ENCODE data around the gene GSTT2. TPM values are rescaled to one million over a fixed set of nuclear protein-coding genes. Genes with fewer than 3 reads are reported as not detected.

Gene GSTT2
- polyA plus RNA-seq, 2 of the 4 experiments (the other 2 are of a cell fraction) = 0.14 TPM; not detected in 1

DNA sequence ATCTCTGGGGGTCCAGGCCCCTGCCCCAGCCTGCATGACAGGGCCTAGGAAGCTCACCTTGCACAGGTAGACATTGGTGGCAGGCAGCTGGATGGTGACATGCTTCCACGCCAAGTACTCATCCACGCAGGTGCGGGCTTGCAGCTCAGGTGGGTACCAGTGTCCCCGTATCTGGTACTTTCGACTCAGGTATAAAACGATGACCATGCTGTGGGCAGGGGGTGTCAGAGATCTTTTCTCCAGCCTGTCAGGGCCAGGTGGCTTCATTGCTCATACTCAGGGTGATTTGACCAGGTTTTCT is 26.9 kb downstream of the GSTT2 start:
- ChIA-PET CTCF (no interaction called here), POLR2A (no interaction called here)
- H3K4me3 ChIP-seq = no peak overlapping the region
- TF ChIP-seq, protein P1, sequence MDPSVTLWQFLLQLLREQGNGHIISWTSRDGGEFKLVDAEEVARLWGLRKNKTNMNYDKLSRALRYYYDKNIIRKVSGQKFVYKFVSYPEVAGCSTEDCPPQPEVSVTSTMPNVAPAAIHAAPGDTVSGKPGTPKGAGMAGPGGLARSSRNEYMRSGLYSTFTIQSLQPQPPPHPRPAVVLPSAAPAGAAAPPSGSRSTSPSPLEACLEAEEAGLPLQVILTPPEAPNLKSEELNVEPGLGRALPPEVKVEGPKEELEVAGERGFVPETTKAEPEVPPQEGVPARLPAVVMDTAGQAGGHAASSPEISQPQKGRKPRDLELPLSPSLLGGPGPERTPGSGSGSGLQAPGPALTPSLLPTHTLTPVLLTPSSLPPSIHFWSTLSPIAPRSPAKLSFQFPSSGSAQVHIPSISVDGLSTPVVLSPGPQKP (IDR thresholded peaks at IDR 0.05; ENCODE audit: low read depth, low read length) = no peak
- TF ChIP-seq ZNF302 (CRISPR knock-in tag; IDR thresholded peaks at IDR 0.05) (no peak), KDM1A (IDR thresholded peaks at IDR 0.05; ENCODE audit: low read depth) (no peak), SREBF2 (IDR thresholded peaks at IDR 0.05) (no peak), FOXS1 (CRISPR knock-in tag; IDR thresholded peaks at IDR 0.05) (no peak)
- no peaks in the 10 kb centered on the region for H3K9me3 ChIP-seq
- ATAC-seq = no peak
- H3K4me1 ChIP-seq = no peaks in the 10 kb centered on the region
- H3K4me2 ChIP-seq = no peak overlapping the region
- no peak for FAIRE-seq
- WGBS (ENCODE audit: missing lambda C conversion rate) = no CpG with 5 or more reads among the region's 6 CpGs
- no peak overlapping the region for H3K27ac ChIP-seq
- DNase-seq (ENCODE audit: low read depth in 1 of 2, low spot score in 1 of 2) = no peak

DNA sequence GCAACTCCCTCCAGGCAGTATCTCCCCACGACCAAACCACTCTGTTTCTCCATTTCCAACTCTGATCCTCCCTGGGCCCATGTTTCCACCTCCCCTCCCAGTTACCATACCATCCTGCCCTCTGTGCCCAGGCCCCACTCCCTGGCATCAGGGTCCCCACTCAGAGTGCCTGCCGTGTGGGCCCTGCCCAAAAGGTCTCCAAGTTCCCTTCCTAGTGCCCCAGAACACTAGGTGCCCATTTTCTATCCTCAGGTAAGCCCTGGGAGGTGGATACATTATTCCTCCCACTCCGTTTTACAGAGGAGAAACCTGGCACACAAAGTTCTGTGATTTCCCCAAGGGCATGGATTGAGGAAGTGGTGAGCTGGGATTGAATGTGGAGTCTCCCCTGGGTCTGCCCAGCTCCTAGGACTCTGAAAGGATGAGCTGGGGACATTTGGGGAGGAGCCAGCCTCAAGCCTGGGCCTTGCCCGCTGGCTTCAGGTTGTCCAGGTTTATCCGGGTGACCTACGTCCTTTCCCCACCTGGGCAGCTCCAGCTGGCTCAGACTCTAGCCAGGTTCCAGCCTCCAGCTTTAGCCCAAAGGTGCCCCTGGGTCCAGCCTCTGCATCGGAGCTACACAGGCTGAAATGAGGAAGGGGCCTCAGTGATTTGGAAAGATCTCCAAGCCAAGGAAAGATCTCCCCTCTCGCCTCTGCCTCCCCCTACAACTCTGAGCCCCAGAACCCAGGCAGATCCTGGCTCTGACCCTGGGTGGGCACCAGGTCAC is 27.5 kb downstream of the GSTT2 start:
- 47% methylated on average over 5 of the region's 8 CpGs for WGBS (ENCODE audit: missing lambda C conversion rate)
- Histone ChIP-seq H3K4me2 (no peak overlapping the region), H3K9me3 (no peaks in the 10 kb centered on the region), H3K4me3 (no peak overlapping the region), H3K4me1 (peaks cover 2% of the 10 kb centered on the region; the same call in 2 of the 3 replicates), H3K27ac (no peak overlapping the region)
- ChIA-PET CTCF (interaction anchor here (1.3 kb wide), 2 partner anchors 23 to 182 kb away, joined by 4 to 5 read pairs; no protein-coding TSS in a partner anchor), POLR2A (no interaction called here)
- DNase-seq (ENCODE audit: low read depth in 1 of 2, low spot score in 1 of 2) = no peak
- TF ChIP-seq GATA3 (IDR thresholded peaks at IDR 0.05; ENCODE audit: borderline replicate concordance) (no peak), TFCP2L1 (CRISPR knock-in tag; IDR thresholded peaks at IDR 0.05) (no peak)
- TF ChIP-seq, protein P2, sequence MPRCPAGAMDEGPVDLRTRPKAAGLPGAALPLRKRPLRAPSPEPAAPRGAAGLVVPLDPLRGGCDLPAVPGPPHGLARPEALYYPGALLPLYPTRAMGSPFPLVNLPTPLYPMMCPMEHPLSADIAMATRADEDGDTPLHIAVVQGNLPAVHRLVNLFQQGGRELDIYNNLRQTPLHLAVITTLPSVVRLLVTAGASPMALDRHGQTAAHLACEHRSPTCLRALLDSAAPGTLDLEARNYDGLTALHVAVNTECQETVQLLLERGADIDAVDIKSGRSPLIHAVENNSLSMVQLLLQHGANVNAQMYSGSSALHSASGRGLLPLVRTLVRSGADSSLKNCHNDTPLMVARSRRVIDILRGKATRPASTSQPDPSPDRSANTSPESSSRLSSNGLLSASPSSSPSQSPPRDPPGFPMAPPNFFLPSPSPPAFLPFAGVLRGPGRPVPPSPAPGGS (IDR thresholded peaks at IDR 0.05) = no peak
- ATAC-seq = no peak
- FAIRE-seq = no peak

DNA sequence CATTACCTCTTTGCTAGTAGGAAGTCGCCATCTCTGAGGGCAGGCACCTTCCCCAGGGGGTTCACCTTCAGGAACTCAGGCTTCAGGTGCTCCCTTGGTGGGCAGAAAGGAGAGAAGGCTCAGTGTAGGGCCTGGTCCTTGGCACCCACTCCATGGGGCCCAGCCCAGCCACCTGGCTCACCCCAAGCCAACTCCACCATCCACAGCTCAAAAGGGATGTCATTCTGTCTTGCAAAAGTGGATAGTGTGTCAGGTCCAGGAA is 28.0 kb downstream of the GSTT2 start:
- H3K4me1 ChIP-seq = peaks cover 4% of the 10 kb centered on the region; the same call in 2 of the 3 replicates
- H3K4me3 ChIP-seq = no peak overlapping the region
- no peak for TF ChIP-seq HEYL (CRISPR knock-in tag; IDR thresholded peaks at IDR 0.05)
- TF ChIP-seq NPAS2 (CRISPR knock-in tag; IDR thresholded peaks at IDR 0.05; ENCODE audit: borderline replicate concordance) = no peak
- TF ChIP-seq NR3C1 (IDR thresholded peaks at IDR 0.05) = no peak
- no peak for TF ChIP-seq MAFK (IDR thresholded peaks at IDR 0.05; ENCODE audit: partially characterized antibody)
- no peak for TF ChIP-seq PHF8 (IDR thresholded peaks at IDR 0.05; ENCODE audit: borderline replicate concordance, low read depth)
- TF ChIP-seq CHD4 (IDR thresholded peaks at IDR 0.05; ENCODE audit: borderline replicate concordance) = no peak
- TF ChIP-seq, protein P3, sequence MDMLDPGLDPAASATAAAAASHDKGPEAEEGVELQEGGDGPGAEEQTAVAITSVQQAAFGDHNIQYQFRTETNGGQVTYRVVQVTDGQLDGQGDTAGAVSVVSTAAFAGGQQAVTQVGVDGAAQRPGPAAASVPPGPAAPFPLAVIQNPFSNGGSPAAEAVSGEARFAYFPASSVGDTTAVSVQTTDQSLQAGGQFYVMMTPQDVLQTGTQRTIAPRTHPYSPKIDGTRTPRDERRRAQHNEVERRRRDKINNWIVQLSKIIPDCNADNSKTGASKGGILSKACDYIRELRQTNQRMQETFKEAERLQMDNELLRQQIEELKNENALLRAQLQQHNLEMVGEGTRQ (IDR thresholded peaks at IDR 0.05) = no peak
- TF ChIP-seq, protein P1 (IDR thresholded peaks at IDR 0.05; ENCODE audit: low read depth, low read length) = no peak
- no peak for TF ChIP-seq NFE2L2 (conservative IDR thresholded peaks at IDR 0.05; ENCODE audit: low read length)
- no peak for TF ChIP-seq GATA3 (IDR thresholded peaks at IDR 0.05; ENCODE audit: borderline replicate concordance)
- TF ChIP-seq HOXB13 (CRISPR knock-in tag; IDR thresholded peaks at IDR 0.05; ENCODE audit: low read depth) = no peak
- TF ChIP-seq MAZ (IDR thresholded peaks at IDR 0.05; ENCODE audit: borderline replicate concordance, low read depth, low read length) = no peak
- TF ChIP-seq, protein P2 (IDR thresholded peaks at IDR 0.05) = no peak
- no peaks in the 10 kb centered on the region for H3K9me3 ChIP-seq
- ATAC-seq (no peak), DNase-seq (ENCODE audit: low read depth in 1 of 2, low spot score in 1 of 2) (no peak), FAIRE-seq (no peak)
- H3K4me2 ChIP-seq = no peak overlapping the region
- WGBS (ENCODE audit: missing lambda C conversion rate) = no CpG with 5 or more reads among the region's 1 CpG
- H3K27ac ChIP-seq = no peak overlapping the region
- POLR2A ChIA-PET = no interaction called here
- CTCF ChIA-PET = interaction anchor here (1.3 kb wide), 2 partner anchors 24 to 182 kb away, joined by 4 to 5 read pairs; no protein-coding TSS in a partner anchor
